Smooth muscle cell (in vitro differentiated cells): Measurements from ENCODE around the gene RELL2. TPM values are rescaled to one million over a fixed set of nuclear protein-coding genes. Genes with fewer than 3 reads are reported as not detected.
"Not testable (repeated sequence)": the region's sequence is repeated elsewhere in the genome, so short reads cannot be mapped to it uniquely, and the experiment has no call there.

ENCODE experiments used
- DNase-seq: peaks from one replicate; lab custom pipeline; 2025; ENCODE audit not compliant: unreplicated experiment; lab: John Stamatoyannopoulos, UW
- H2AFZ ChIP-seq: fragments of 200-600 bp; sonication (generic); 2 replicates; pipeline ENCODE4 v1.6.0; 2016; ENCODE audit warnings: antibody characterized with exemption, low read depth, mild to moderate bottlenecking
- H3F3A ChIP-seq: fragments of 200-600 bp; sonication (generic); 2 replicates; pipeline ENCODE4 v1.6.0; 2017; ENCODE audit warnings: antibody characterized with exemption, low read depth
- H3K27ac ChIP-seq: fragments of 200-600 bp; sonication (generic); 2 replicates; pipeline ENCODE4 v1.5.1; 2016; ENCODE audit warnings: low read depth, mild to moderate bottlenecking
- H3K27me3 ChIP-seq: fragments of 200-600 bp; sonication (generic); 2 replicates; pipeline ENCODE4 v1.6.1; 2016; ENCODE audit warnings: low read depth, mild to moderate bottlenecking
- H3K36me3 ChIP-seq: fragments of 200-600 bp; sonication (generic); 2 replicates; pipeline ENCODE4 v1.5.1; 2016; ENCODE audit warnings: low read depth
- H3K4me1 ChIP-seq: fragments of 200-600 bp; sonication (generic); 2 replicates; pipeline ENCODE4 v1.5.1; 2016; ENCODE audit warnings: low read depth
- H3K4me2 ChIP-seq: fragments of 200-600 bp; sonication (generic); 2 replicates; pipeline ENCODE4 v1.6.0; 2016; ENCODE audit warnings: mild to moderate bottlenecking
- H3K4me3 ChIP-seq: fragments of 200-600 bp; sonication (generic); 2 replicates; pipeline ENCODE4 v1.5.1; 2016; ENCODE audit warnings: mild to moderate bottlenecking
- H3K79me2 ChIP-seq: fragments of 200-600 bp; sonication (generic); 2 replicates; pipeline ENCODE4 v1.6.0; 2016; ENCODE audit warnings: low read depth, mild to moderate bottlenecking
- H3K9ac ChIP-seq: fragments of 200-600 bp; sonication (generic); 2 replicates; pipeline ENCODE4 v1.6.0; 2016; ENCODE audit warnings: low read depth
- H3K9me3 ChIP-seq: fragments of 200-600 bp; sonication (generic); replicated peaks from 2 replicates; pipeline ENCODE4 v1.5.1; 2016; ENCODE audit warnings: low read depth
- H4K20me1 ChIP-seq: fragments of 200-600 bp; sonication (generic); 2 replicates; pipeline ENCODE4 v1.6.0; 2016; ENCODE audit warnings: low read depth
- WGBS: methylation state at CpG from one replicate; pipeline ENCODE4 v1.1.7; 2016; ENCODE audit warnings: low lambda C conversion rate; 5-methylcytosine and 5-hydroxymethylcytosine counted together
- polyA plus RNA-seq: library from polyadenylated mRNA; unstranded; fragments of >200 nt; fragmentation: Nextera tagmentation; extraction: Ambion mirVana; gene quantifications from 2 replicates; pipeline ENCODE4 v1.2.1, GENCODE V29; 2016
- total RNA-seq: library from RNA; depleted of rRNA; stranded (reverse); fragments of >200 nt; gene quantifications from 2 replicates; pipeline ENCODE4 v1.2.3, GENCODE V29; 2014
- TF ChIP-seq, protein P1 (sequence below): fragments of 200-600 bp; sonication (generic); IDR thresholded peaks from 2 replicates; pipeline ENCODE4 v1.5.1; 2017; ENCODE audit warnings: borderline replicate concordance, mild to moderate bottlenecking, antibody characterized with exemption; ENCODE audit not compliant: insufficient read depth, poor library complexity, severe bottlenecking

Gene RELL2
- total and polyA plus RNA-seq, 2 experiments from 2014 or later, result 4.2 to 8.7 TPM

DNA sequence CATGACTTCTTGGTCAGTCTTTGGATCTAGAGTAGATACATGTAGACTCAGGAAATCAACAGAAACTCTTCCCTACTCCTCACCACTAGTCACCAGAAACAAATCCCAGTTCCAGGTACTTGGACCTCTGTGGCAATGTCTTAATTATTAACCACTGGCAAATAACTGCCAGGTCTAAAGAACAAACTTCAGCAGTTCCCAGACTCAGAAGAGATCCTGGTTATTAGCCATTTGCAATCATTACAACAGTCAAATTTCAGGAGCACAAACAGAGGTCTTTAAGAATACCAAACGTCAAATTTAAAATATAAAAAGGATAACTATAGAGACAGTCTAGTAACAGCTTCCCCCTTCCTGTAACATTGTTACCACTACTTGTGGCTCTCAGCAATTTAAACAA lies 28.2 kb upstream of the RELL2 start:
- H4K20me1 ChIP-seq, result peaks cover 29% of the 10 kb centered on the region
- H3K36me3 ChIP-seq, result no peaks in the 10 kb centered on the region
- no peak overlapping the region for H3K4me2 ChIP-seq
- peaks cover 80% of the 10 kb centered on the region for H3K79me2 ChIP-seq
- no peak overlapping the region for H2AFZ ChIP-seq
- H3K9ac ChIP-seq, result no peak overlapping the region
- H3K4me1 ChIP-seq, result peaks cover 5% of the 10 kb centered on the region
- WGBS, result 97% methylated on average over 1 of the region's 1 CpG
- no peaks in the 10 kb centered on the region for H3F3A ChIP-seq
- H3K27me3 ChIP-seq, result no peaks in the 10 kb centered on the region
- H3K27ac ChIP-seq, result no peak overlapping the region
- no peaks in the 10 kb centered on the region for H3K9me3 ChIP-seq
- TF ChIP-seq, protein P1, sequence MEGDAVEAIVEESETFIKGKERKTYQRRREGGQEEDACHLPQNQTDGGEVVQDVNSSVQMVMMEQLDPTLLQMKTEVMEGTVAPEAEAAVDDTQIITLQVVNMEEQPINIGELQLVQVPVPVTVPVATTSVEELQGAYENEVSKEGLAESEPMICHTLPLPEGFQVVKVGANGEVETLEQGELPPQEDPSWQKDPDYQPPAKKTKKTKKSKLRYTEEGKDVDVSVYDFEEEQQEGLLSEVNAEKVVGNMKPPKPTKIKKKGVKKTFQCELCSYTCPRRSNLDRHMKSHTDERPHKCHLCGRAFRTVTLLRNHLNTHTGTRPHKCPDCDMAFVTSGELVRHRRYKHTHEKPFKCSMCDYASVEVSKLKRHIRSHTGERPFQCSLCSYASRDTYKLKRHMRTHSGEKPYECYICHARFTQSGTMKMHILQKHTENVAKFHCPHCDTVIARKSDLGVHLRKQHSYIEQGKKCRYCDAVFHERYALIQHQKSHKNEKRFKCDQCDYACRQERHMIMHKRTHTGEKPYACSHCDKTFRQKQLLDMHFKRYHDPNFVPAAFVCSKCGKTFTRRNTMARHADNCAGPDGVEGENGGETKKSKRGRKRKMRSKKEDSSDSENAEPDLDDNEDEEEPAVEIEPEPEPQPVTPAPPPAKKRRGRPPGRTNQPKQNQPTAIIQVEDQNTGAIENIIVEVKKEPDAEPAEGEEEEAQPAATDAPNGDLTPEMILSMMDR, result no peak
- no peak overlapping the region for H3K4me3 ChIP-seq
- DNase-seq, result no peak

DNA sequence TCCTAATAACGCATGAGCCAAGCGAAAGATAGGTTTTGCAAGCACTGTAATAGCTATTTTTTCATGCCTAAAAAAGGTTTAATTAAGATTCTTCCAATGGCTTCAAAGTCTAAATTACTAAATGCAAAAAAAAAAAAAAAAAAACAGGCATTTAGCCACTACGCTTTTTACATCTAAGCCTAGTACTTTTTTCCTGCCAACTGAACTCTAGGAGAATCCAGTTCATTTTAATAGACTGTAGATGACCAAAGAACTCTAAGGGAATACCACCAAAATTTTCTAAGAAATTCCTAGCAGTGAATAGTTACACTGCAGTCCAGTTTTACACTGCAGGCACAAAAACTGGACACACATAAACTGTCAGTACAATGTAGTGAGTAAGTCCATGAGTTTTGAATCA lies 27.8 kb upstream of the RELL2 start:
- H3K4me3 ChIP-seq, result no peak overlapping the region
- H3K4me1 ChIP-seq, result peaks cover 9% of the 10 kb centered on the region
- WGBS, result 96% methylated on average over 3 of the region's 3 CpGs
- no peak overlapping the region for H2AFZ ChIP-seq
- no peaks in the 10 kb centered on the region for H3K9me3 ChIP-seq
- H4K20me1 ChIP-seq, result peaks cover 29% of the 10 kb centered on the region
- H3K36me3 ChIP-seq, result no peaks in the 10 kb centered on the region
- no peak overlapping the region for H3K27ac ChIP-seq
- TF ChIP-seq, protein P1, result no peak
- H3K4me2 ChIP-seq, result no peak overlapping the region
- H3F3A ChIP-seq, result no peaks in the 10 kb centered on the region
- H3K27me3 ChIP-seq, result no peaks in the 10 kb centered on the region
- H3K9ac ChIP-seq, result no peak overlapping the region
- no peak for DNase-seq
- peaks cover 80% of the 10 kb centered on the region for H3K79me2 ChIP-seq

DNA sequence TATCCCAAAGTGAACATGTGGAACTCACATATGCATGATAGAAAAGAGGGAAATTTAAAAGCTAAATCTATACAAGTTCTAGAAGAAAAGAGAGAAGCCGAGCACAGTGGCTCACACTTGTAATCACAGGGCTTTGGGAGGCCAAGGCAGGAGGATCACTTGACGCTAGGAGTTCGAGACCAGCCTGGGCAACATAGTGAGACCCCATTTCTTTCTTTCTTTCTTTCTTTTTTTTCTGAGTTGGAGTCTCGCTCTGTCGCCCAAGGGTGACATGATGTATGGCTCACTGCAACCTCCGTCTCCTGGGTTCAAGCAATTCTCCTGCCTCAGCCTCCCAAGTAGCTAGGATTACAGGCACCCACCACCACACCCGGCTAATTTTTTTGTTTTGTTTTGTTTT lies 26.9 kb upstream of the RELL2 start:
- not testable (repeated sequence) for H2AFZ ChIP-seq, H3K27me3 ChIP-seq, H3K27ac ChIP-seq, H3K9ac ChIP-seq, H3K36me3 ChIP-seq, H3K4me2 ChIP-seq, H3K4me3 ChIP-seq, H3F3A ChIP-seq, DNase-seq, H3K9me3 ChIP-seq
- 97% methylated on average over 7 of the region's 7 CpGs for WGBS
- peaks cover 13% of the 10 kb centered on the region for H3K4me1 ChIP-seq
- peaks cover 37% of the 10 kb centered on the region for H4K20me1 ChIP-seq
- H3K79me2 ChIP-seq, result peaks cover 87% of the 10 kb centered on the region

DNA sequence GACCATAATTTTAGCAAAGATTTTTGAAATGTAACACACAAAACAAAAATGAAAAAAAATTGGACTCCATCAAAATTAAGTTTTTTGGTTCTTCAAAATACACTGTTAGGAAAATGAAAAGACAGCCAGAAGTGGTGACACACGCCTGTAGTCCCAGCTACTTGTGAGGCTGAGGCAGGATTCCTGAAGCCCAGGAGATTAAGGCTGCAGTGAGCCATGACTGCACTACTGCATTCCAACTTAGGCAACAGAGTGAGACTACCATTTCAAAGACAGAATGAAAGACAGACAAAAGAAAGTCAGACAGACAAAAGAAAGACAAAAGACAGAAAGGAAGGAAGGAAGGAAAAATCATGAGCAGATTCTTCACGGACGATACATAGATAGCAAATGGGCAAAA lies 25.5 kb upstream of the RELL2 start:
- Histone ChIP-seq H3K4me3 (no peak overlapping the region), H3K27me3 (no peaks in the 10 kb centered on the region), H3K9ac (no peak overlapping the region), H3K79me2 (peaks cover 91% of the 10 kb centered on the region), H2AFZ (no peak overlapping the region), H3K36me3 (no peaks in the 10 kb centered on the region), H3K27ac (no peak overlapping the region), H3F3A (no peaks in the 10 kb centered on the region), H3K4me2 (no peak overlapping the region), H3K4me1 (peaks cover 13% of the 10 kb centered on the region), H4K20me1 (peaks cover 45% of the 10 kb centered on the region), H3K9me3 (no peaks in the 10 kb centered on the region)
- no peak for DNase-seq
- TF ChIP-seq, protein P1, result no peak
- WGBS, result 96% methylated on average over 3 of the region's 3 CpGs
